ENCODE results near the gene SIGLEC12.
"Not testable (repeated sequence)": the region's sequence is repeated elsewhere in the genome, so short reads cannot be mapped to it uniquely, and the experiment has no call there.

Gene SIGLEC12

GRCh38 chr19:51457351-51458013, 44.1 kb downstream of the SIGLEC12 start:
- H3K4me1 ChIP-seq (ENCODE audit: control insufficient read depth, insufficient read depth, low read length, unreplicated experiment), result no peaks in the 10 kb centered on the region
- no peaks in the 10 kb centered on the region for H3K36me3 ChIP-seq (ENCODE audit: insufficient read depth, low read length)

DNA sequence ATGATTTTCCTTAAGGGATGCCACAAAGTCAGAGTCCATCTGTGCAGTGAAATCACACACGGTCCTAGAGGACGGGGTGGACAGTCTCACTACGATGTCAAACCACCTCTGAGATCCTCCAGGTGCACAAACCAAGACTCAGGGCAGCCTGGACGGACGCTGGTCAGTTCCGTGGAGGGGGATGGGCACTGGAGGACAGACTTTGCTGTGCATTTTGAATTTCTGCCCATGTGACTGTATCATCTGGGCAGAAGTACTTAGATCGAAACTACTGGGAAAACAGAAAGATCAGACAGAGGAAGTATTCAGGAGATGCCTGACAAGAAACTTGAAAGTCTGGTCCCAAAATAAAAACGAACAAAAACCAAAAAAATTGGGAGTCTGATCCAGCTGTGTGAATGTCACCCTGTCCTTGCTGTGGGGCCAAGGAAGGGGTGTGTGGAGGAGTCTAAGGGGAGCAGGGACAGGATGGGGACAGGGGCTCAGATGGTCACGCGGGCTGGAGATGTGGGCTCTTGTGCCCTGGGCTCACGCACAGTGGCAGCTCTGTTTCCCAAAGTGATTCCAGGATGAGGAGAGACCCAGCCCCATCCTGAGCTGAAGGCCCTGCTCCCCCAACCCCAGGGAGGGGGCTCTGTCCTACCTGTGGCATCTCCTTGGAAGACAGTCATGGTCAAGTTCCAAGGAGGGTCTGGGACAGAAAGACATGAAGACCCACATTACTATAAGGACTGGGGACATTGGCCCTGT, 44.9 kb downstream of the SIGLEC12 start:
- H3K4me1 ChIP-seq (ENCODE audit: control insufficient read depth, insufficient read depth, low read length, unreplicated experiment), result no peaks in the 10 kb centered on the region
- no peaks in the 10 kb centered on the region for H3K36me3 ChIP-seq (ENCODE audit: insufficient read depth, low read length)
- H3K79me2 ChIP-seq (ENCODE audit: control insufficient read depth, insufficient read depth, low read length, unreplicated experiment), result no peaks in the 10 kb centered on the region

More at GRCh38 chr19:51457351-51458013, 44.1 kb downstream of the SIGLEC12 start:
- H2AFZ ChIP-seq (ENCODE audit: low read length, unreplicated experiment), result no peak overlapping the region
- no peak overlapping the region for H3K4me3 ChIP-seq (ENCODE audit: low read depth, low read length)
- peaks cover 8% of the 10 kb centered on the region; the same call in 1 of the 2 replicates for H3K27me3 ChIP-seq (ENCODE audit: insufficient read depth, low read length)
- no peaks in the 10 kb centered on the region for H3K79me2 ChIP-seq (ENCODE audit: control insufficient read depth, insufficient read depth, low read length, unreplicated experiment)
- no peak overlapping the region for H3K27ac ChIP-seq (ENCODE audit: low read depth, low read length)

GRCh38 chr19:51450730-51451307, 50.8 kb downstream of the SIGLEC12 start:
- Histone ChIP-seq H3K27me3 (ENCODE audit: insufficient read depth, low read length) (peaks cover 31% of the 10 kb centered on the region), H3K4me1 (ENCODE audit: control insufficient read depth, insufficient read depth, low read length, unreplicated experiment) (no peaks in the 10 kb centered on the region), H3K79me2 (ENCODE audit: control insufficient read depth, insufficient read depth, low read length, unreplicated experiment) (no peaks in the 10 kb centered on the region), H3K36me3 (ENCODE audit: insufficient read depth, low read length) (no peaks in the 10 kb centered on the region), H2AFZ (ENCODE audit: low read length, unreplicated experiment) (no peak overlapping the region), H3K27ac (ENCODE audit: low read depth, low read length) (no peak overlapping the region), H3K4me3 (ENCODE audit: low read depth, low read length) (no peak overlapping the region)

More for the DNA sequence above, 44.9 kb downstream of the SIGLEC12 start:
- Histone ChIP-seq H3K27ac (ENCODE audit: low read depth, low read length) (no peak overlapping the region), H3K4me3 (ENCODE audit: low read depth, low read length) (no peak overlapping the region), H3K27me3 (ENCODE audit: insufficient read depth, low read length) (peaks cover 14% of the 10 kb centered on the region), H2AFZ (ENCODE audit: low read length, unreplicated experiment) (no peak overlapping the region)

DNA sequence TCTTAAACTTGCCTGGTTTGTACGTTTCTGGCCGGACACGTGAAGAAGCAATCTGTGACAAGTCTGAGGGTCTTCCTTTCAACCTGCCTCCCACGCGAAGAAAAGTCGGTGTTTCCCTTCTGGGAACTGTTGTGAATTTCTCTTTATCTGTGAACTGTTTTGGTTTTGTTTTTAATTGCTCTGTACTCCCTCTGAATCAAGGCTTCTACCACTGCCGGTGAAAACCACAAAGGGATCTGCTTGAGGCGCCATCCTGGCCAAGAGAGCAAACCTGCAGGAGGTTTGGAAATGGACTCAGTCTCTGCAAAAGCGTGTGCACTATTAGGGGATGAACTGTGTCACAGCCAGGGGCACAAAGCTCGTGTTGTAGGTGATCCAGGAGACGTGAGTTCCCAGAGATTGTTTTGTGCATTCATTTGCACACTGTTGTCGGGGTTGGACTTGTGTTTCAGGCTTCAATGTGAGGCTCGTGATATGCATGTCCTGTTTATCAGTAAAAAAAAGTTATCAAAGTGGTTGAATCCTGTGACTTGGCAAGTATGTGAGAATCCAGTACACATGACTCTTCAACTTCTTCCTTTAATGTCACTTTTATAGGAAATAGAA, 53.1 kb downstream of the SIGLEC12 start:
- Histone ChIP-seq H3K4me1 (ENCODE audit: control insufficient read depth, insufficient read depth, low read length, unreplicated experiment) (no peaks in the 10 kb centered on the region), H3K36me3 (ENCODE audit: insufficient read depth, low read length) (no peaks in the 10 kb centered on the region), H2AFZ (ENCODE audit: low read length, unreplicated experiment) (no peak overlapping the region), H3K27me3 (ENCODE audit: insufficient read depth, low read length) (peaks cover 27% of the 10 kb centered on the region), H3K4me3 (ENCODE audit: low read depth, low read length) (no peak overlapping the region), H3K79me2 (ENCODE audit: control insufficient read depth, insufficient read depth, low read length, unreplicated experiment) (no peaks in the 10 kb centered on the region), H3K27ac (ENCODE audit: low read depth, low read length) (no peak overlapping the region)

DNA sequence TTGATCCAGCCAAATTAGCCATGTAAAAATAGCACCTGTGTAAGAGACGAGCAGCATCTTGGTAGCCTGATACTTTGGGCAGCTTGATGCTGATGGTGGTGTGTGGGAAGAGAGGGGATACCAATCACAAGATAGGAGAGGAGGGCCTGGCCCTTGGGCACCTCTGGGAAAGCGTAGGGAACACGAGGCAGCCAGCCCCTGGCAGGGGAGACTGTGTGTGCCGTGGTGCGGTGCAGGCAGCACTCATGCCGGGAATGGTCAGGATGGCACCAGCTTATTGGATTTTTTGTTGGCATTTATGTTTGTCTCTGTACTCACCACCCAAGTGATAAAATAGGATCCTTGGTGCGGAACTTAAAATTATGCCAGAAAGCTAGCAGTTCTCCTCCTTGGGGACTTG, 53.6 kb downstream of the SIGLEC12 start:
- Histone ChIP-seq H2AFZ (ENCODE audit: low read length, unreplicated experiment) (no peak overlapping the region), H3K27ac (ENCODE audit: low read depth, low read length) (no peak overlapping the region), H3K27me3 (ENCODE audit: insufficient read depth, low read length) (peaks cover 27% of the 10 kb centered on the region), H3K4me1 (ENCODE audit: control insufficient read depth, insufficient read depth, low read length, unreplicated experiment) (no peaks in the 10 kb centered on the region), H3K79me2 (ENCODE audit: control insufficient read depth, insufficient read depth, low read length, unreplicated experiment) (no peaks in the 10 kb centered on the region), H3K4me3 (ENCODE audit: low read depth, low read length) (no peak overlapping the region), H3K36me3 (ENCODE audit: insufficient read depth, low read length) (no peaks in the 10 kb centered on the region)

DNA sequence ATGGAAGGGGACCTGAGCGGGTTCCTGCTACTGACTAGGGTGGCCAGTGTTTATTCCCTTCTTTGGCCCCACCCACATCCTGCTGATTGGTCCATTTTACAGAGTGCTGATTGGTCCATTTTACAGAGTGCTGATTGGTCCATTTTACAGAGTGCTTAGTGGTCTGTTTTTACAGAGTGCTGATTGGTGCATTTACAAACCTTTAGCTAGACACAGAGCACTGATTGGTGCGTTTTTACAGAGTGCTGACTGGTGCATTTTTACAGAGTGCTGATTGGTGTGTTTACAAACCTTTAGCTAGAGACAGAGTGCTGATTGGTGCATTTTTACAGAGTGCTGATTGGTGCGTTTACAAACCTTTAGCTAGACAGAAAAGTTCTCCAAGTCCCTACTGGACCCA, 54.1 kb downstream of the SIGLEC12 start:
- H3K36me3 ChIP-seq (ENCODE audit: insufficient read depth, low read length); H3K4me1 ChIP-seq (ENCODE audit: control insufficient read depth, insufficient read depth, low read length, unreplicated experiment); H3K27ac ChIP-seq (ENCODE audit: low read depth, low read length); H2AFZ ChIP-seq (ENCODE audit: low read length, unreplicated experiment); H3K4me3 ChIP-seq (ENCODE audit: low read depth, low read length); H3K79me2 ChIP-seq (ENCODE audit: control insufficient read depth, insufficient read depth, low read length, unreplicated experiment): not testable (repeated sequence)
- H3K27me3 ChIP-seq (ENCODE audit: insufficient read depth, low read length), result peaks cover 29% of the 10 kb centered on the region

- H3K4me1 ChIP-seq (ENCODE audit: control insufficient read depth, insufficient read depth, low read length, unreplicated experiment), result no peaks in the 10 kb centered on the region
- no peak overlapping the region for H3K4me3 ChIP-seq (ENCODE audit: low read depth, low read length)
- no peak overlapping the region for H3K27ac ChIP-seq (ENCODE audit: low read depth, low read length)
- peaks cover 39% of the 10 kb centered on the region for H3K27me3 ChIP-seq (ENCODE audit: insufficient read depth, low read length)
- H3K79me2 ChIP-seq (ENCODE audit: control insufficient read depth, insufficient read depth, low read length, unreplicated experiment), result no peaks in the 10 kb centered on the region
- no peak overlapping the region for H2AFZ ChIP-seq (ENCODE audit: low read length, unreplicated experiment)
- H3K36me3 ChIP-seq (ENCODE audit: insufficient read depth, low read length), result no peaks in the 10 kb centered on the region
These were observed 59.9 kb downstream of the SIGLEC12 start for GRCh38 chr19:51441410-51442390.

Measured in ACC112 (cell line).